ENCODE results near the gene IARS1.

The IARS1 gene

DNA sequence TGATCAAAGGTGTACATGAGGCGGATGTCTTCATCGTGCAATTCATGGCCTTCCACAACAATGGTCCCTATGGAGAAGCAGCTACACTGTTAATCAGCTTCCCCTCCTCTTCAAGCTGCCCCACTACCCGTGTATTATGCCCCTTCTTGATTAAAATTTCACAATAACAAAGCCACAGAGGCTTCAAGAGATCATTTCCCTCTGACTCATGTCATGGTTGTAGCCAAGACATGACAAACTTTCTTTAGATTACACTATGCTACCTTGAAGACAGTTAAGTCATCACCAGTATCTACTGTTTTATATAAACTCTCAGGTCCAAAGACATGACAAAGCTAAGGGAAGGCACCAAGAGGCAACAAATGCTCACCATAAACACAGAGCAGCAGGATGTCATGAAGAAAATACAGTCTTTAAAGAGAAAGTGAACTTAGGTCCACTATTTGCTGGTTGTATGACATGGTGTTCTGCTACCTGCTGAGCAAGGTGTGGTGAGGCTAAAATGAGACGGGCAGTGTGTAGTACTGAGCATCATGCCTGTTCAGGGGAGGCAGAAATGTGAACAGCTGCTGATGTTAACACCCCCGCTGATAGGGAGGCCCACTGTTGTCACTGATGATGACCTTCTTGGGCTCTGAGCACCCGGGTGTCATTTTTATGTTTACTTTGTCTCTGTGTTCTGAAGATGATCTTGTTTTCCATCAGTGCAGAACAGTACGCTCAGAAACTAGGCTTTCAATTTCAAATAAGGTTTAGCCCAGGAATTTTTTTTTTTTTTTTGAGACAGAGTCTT, 48.3 kb downstream of the IARS1 start:
- DNase-seq (ENCODE audit: low read depth in 4 of 4, low spot score in 1 of 4): no peak

Measured in stimulated activated CD4-positive, alpha-beta T cell treated with anti-CD3 and anti-CD28 coated beads, Interleukin-1b, Interleukin-23, amount 100 ng/mL, for 24 hours (primary cell).